DND-41 (cell line): ENCODE data around the gene SETBP1.

Source experiments
- EZH2 ChIP-seq: IDR thresholded peaks from 3 replicates; pipeline ENCODE4 v1.6.1; 2012; ENCODE audit warnings: borderline replicate concordance, low read depth, mild to moderate bottlenecking, moderate library complexity, low read length, inconsistent platforms; ENCODE audit not compliant: severe bottlenecking
- TF ChIP-seq, protein P1 (sequence below): IDR thresholded peaks from 2 replicates; pipeline ENCODE4 v1.5.1; 2012; ENCODE audit warnings: borderline replicate concordance, low read length, moderate library complexity, mild to moderate bottlenecking; ENCODE audit not compliant: poor library complexity, severe bottlenecking; ENCODE audit errors: extremely low read depth

DNA sequence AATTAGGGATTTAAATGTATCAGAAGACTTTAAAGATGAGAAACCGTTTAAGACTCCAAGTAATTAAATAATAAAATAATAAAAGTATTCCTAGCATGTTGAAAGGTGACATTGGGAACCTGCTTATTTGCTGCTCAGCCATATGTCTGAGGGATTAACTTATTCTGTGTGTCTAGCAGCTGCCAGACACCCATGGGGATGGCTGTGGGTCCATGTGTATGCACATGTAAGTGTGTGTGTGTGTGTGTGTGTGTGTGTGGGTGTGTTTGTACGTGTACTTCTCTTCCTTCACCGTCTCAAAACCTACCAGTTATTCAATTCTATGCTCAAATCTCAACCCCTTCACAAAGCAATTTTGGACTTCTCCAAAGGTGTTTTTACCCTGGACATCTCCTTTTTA is 124.5 kb downstream of the SETBP1 start:
- TF ChIP-seq, protein P1, sequence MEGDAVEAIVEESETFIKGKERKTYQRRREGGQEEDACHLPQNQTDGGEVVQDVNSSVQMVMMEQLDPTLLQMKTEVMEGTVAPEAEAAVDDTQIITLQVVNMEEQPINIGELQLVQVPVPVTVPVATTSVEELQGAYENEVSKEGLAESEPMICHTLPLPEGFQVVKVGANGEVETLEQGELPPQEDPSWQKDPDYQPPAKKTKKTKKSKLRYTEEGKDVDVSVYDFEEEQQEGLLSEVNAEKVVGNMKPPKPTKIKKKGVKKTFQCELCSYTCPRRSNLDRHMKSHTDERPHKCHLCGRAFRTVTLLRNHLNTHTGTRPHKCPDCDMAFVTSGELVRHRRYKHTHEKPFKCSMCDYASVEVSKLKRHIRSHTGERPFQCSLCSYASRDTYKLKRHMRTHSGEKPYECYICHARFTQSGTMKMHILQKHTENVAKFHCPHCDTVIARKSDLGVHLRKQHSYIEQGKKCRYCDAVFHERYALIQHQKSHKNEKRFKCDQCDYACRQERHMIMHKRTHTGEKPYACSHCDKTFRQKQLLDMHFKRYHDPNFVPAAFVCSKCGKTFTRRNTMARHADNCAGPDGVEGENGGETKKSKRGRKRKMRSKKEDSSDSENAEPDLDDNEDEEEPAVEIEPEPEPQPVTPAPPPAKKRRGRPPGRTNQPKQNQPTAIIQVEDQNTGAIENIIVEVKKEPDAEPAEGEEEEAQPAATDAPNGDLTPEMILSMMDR: no peak
- TF ChIP-seq EZH2: no peak
